HG03097 (cell line): ENCODE data around the gene SLC24A3.

Experiments
- ATAC-seq: cut with Tn5 transposase; IDR thresholded peaks from one replicate; pipeline ENCODE4 v1.9.1; 2021; ENCODE audit not compliant: unreplicated experiment, low FRiP score

SLC24A3 gene

DNA sequence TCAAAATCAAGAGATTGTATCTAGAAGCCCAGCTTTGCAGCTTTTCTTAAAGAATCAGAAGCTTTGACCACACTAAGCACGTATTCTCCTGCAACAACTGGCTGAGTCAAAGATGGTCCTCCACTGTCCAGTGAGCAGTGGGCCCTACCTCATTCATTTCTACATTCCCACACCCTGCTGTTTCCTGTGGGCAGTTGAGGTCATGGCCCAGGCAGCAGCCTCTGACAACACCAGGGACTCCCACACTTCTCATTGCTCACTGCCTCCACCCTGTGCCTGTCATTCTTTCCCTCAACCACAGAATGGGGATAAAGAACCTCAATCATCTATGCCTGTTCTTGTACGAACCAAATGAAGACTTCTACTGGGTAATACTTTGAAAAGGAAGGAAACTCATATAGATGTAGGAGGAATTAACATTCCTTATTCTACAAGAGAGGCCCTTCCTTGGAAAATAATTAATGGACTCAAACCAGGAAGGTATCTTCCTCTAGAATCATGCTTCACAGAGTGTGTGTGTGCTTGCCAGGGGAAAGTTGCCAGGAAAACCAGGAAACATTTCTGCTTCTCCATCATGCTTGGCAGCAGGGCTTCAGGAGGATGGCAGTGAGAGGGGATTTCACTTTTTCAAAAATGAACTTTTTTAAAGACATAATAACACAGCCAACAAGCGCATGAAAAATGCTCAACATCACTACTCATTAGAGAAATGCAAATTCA, 353.9 kb downstream of the SLC24A3 start:
- no peak for ATAC-seq

DNA sequence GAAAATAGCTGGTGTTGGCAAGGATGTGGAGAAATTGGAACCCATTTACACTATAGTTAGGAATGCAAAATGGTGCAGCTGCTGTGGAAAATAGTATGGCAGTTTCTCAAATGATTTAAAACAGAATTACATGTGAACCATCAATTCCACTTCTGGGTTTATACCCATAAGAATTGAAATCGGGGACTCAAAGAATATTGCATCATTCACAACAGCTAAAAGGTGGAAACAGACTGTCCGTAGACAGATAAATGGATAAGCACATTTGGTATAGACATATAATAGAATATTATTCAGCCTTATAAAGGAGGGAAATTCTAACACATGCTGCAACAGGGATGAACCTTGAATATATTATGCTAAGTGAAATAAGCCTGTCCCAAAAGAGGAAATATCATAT, 355.7 kb downstream of the SLC24A3 start:
- ATAC-seq = no peak

DNA sequence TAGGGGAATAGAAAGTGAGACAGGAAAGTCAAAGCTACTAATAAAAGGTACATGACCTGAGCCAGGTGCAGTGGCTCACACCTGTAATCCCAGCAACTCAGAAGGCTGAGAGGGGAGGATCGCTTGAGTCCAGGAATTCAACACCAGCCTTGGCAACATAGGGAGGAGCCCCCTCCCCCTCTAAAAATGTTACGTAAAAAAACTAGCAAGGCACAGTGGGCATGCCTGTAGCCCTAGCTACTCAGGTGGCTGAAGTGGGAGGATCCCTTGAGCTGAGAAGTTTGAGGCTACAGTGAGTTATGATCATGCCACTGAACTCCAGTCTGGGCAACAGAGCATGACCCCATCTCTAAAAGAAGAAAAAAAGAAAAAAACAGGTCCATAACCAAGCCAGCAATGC, 359.6 kb downstream of the SLC24A3 start:
- no peak for ATAC-seq

DNA sequence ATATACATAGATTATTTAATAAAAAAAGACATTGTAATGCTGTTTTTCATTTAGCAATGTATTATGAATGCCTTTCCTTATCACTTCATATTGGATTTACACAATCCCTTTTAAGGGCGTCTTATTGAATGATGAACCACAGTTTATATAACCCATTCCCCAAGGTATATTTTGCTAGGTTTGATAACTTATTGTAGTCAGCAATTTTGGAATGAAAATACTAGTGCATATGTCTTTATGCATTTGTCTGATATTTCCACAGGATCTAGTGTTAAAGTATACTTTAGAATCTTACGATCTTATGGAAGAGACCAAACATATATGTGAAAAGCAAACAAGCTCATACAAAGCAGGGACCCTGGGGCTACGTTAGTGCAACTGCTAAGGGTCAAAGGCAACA, 365.2 kb downstream of the SLC24A3 start:
- no peak for ATAC-seq

DNA sequence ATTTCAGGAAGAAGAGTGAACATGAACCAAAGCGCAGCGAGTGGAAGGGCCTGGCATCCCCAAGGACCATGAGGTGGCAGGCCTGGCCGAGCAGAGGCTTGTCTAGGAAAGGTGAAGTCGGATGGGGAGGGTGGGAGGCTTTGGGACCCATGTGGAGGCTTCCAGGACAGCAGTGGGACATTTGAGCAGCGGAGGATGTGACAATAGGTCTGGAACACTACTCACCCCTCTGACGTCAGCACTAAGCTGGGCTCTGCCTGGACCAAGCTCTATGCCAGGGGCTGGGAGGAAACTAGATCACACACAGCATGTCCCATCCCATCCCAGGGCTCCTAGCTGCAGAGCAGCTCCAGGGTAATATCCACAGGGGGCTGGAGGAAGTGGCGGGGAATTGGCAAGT, 370.3 kb downstream of the SLC24A3 start:
- no peak for ATAC-seq

DNA sequence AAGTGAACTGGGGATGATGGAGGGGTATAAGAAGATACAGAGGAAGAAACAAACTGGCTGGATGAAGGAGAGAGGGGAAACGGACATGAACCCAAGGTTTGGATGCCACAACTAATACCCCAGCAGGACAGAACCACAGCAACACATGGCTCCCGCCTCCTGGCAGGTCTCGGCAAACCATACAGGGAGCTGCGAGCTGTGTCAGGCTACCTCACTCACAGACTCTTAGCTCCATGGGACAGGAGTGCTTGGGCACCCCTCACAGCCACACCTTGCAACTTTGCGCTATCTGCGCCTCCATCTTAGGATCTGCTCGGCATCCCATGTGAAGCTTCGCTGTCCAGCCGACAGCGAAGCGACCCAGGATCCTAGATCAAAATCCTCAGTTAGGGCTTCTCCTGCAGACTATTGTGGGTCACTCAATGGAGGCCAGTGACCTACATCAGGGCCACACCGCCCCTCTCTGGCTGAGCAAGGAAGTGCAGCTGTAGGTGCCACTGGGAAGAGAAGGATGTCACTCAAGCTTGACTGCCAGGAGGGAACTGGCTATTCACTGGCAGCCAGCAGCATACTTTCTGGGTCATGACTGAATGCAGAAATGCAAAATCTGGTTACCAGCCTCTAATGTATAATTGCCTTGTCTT, 371.2 kb downstream of the SLC24A3 start:
- no peak for ATAC-seq

DNA sequence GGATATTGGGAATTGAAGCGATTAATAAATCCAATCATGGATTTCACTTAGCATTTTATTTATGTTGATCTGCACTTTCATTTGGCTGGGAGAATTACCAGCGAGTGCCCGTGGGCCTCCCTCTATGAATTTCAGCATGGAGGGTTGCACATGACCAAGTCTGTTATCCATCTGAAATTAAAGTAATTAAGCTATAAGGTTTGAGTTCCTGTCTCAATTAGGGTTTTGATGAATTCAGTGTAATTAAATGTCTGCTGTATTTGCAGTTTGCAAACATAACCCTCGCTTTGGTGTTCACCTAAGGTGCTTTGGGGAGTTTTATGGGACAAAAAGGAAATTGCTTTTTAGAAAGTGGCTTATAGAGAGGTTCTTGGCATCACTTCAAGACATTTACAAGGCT, 375.8 kb downstream of the SLC24A3 start:
- ATAC-seq = no peak

DNA sequence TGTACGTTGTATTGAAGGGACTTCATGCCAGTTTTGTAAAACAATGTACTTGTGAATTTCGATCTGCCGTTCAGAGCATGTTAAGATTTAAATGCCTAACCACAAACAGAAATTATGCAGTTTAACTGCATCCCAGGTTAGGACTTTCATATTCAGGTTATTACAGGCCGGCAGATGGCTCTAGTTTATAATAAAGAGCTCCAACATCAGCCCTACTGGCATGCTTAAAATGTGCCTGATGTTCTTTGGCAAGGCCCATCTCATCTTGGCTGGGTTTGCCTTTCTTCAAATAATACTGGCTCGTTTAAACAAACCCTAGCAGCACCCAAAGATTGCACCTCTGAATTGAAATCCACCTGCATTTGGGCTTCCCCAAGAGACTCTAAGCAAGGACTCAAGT, 376.3 kb downstream of the SLC24A3 start:
- ATAC-seq = no peak

DNA sequence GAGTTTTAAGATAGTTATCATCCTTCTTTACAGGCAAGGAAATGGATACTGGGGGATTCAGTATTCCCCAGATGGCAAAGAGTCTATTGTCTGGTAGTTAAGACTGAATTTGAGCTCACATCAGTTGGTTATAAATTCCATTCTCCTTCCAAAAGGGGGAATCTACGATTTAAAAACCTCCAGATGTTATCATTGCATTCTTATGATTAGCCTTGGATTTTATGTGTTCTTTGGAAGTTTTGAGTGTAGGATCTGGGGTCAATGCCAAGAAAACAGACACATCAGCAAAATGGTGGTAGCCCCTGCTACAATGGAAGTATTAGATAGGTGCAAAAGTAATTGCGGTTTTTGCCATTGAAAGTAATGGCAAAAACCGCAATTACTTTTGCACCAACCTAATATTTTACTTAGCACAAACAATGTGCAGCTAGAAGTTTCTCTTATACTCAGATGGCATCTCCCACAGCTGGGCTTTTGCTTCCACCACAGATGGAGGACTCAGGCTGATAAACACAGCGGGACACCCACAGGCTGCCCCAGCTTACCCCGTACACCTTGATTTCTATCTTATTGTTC, 377.4 kb downstream of the SLC24A3 start:
- ATAC-seq = no peak

DNA sequence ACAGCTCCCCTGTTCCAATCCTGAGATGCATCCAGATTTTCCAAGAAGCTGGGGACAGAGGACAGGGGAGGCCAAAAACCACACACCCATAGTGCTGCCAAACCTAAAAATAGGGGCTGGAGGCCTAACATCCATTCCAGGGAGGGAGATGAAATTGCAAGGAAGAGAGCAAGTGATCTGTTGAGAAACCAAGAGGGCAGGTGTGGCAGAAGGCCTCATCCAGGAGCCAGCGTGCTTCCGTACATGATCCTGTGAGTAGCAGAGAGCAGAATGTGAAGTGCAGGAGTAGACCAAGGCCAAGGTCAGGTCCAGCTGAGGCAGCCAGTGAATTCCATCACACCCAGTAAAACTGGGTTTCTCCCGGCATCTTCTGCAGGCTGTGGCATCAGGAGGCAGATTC, 377.9 kb downstream of the SLC24A3 start:
- no peak for ATAC-seq

DNA sequence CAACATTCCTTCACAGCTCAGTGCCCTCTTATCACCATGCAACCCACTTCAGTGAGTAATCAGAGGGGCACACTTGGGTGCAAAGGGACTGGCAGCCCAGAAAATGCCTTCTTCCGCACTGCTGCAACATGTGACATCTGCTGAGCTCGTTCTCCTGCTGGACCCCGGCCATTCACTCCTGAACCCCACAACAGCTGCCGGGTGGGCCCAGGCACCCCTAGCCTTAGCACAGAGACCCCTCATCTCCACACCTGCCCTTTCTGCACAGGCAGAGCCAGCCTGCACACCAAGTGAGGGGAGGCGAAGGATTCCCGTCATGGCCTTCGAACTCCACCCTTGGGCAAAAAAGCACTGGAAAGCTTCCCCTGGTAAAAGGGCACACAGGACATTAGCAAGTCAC, 381.3 kb downstream of the SLC24A3 start:
- ATAC-seq = no peak

DNA sequence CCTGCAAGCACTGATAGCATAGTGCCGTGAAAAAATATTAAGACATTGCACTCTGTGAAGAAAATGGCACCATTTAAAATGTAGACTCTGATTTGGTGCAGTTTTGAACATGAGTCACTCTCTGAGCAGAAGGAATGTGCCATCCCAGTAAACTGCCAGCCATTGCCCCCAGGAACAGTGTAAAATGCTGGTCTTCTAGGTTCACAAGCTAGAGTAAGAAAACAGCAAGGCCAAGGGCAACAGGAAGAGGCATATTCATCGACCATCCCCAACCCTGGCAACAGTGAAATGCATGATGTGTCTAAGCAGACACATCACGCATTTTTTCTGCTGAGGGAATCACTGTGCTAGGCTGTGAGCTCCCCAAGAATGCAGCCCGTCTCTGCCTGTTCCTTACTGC, 382.5 kb downstream of the SLC24A3 start:
- ATAC-seq = no peak

DNA sequence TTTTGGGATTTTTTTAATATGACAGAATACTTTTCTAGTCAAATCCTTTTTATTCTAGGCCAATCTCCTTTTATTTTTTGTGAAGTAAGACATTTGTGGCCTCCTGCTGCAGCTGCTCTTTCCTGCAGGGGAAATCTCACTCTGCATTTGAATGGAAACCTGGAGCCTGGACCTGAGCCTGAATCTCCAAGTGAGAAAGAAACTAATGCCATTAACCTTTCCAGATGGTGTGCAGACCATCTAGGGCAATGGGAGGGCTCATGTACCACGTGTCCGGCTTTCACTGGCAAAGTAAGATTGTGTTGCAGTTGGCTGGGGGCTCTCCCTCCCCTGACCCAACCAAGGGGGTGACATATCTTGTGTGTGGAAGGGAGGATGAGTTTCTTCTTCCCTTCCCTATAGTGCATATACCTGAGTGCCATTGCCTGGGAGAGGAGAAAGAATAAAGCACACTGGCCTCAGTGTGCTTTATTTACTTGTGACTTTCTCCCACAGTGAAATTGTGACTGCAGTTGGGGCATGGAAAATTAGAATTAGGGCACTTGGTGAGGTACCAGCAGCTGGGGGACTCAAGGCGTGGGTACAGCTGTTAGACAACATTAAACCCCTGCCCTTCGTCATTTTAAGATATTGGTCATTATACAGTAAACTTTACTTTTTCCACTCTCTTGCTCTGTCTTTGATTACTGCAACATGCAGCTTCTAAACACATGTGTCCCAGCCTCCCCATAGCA, 385.8 kb downstream of the SLC24A3 start:
- no peak for ATAC-seq

DNA sequence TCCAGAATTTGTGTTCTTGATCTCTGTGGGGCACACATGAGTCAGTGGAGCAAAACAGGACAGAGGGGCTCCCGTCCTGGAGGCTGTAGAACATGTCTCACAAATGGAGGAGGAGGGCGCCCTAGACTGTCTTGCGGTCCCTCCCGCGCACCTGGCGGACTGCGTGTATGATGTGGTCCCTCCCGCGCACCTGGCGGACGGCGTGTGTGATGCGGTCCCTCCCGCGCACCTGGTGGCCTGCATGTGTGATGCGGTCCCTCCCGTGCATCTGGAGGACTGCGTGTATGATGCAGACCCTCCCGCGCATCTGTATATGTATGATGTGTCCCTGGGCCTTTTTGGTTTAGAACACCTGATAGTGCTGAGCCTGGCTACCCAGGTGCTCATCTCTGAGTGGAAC, 386.8 kb downstream of the SLC24A3 start:
- no peak for ATAC-seq

DNA sequence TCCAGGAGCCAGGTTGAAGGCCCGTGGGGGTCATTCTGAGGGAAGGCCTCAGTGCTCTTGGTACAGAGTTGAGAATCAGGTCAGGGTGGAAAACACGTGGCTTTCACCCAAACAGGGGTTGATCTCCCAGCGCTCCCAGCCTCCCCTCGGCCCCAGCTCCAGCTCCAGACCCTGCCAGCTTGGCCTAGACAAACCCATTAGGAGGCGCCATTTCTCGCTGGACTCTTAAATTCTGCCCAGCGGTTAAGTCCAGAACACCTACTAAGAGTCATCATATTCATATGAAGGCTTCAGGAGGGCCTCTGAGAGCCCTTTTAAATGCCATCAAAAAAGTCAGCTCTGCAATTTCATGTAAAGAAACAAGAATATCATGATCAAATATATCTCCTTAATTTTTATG, 387.6 kb downstream of the SLC24A3 start:
- ATAC-seq = no peak

DNA sequence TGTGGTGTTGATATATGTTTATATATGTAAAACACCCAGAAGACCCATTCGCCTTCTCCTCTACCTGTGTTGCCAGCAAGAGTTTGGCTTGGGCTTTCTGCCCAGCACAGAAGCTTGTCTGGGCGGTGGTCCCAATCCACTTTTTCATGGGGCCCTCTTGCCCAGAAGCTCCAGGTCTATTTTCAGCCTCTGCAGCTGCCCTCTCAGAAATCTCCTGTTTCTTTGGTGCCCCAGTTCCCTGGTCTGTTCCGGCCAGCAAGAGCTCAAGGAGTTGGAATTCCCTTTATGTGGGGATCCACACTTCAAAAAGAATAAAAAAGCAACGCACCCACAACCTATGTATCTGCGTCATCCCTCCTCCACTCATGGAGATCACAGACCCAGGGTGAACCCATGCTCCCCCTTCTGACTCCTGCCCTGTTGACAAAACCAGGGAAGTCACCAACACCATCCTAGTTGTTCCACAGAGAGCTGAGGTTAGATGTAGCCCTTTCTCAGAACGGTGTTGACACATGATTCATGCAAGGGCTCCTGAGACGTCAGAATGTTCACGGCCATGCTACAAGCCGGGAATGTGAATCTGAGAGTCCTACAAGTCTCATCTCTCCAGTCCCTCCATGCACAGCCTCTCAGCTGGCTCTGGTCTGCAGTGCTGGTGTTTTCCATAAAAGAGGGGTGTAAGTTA, 388.8 kb downstream of the SLC24A3 start:
- no peak for ATAC-seq

DNA sequence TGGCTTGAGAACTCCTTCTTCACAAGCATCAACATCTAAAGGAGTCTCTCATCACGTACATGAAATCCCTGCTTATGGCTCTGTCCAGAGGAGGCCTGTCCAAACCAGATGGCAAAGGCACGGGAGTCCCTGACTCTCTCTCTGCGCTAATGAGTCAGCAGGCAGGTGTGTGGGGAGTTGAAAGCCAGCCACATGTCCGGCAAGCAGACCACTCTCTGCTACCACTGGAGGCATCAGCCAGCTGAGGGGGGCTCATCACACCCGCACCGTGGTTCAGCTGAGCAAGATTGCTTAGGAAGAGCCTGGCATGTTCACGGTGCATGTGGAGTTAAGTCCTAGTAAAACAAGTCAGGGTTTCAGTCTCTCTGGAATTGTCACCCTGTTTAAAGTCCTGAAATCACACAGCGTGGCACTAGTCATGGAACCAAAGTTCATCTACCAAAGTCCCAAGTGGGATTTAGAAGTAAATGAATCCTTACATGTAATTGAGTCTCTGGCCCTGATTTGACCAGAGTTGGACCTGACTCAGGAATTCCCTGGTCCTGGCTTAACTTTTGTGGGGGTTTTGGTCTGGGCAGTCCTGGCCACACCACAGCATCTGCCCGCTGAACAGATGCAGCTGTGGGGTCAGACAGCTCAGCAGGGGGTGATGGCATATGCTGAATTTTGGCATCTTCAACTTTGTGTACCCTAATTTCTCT, 390.4 kb downstream of the SLC24A3 start:
- no peak for ATAC-seq

DNA sequence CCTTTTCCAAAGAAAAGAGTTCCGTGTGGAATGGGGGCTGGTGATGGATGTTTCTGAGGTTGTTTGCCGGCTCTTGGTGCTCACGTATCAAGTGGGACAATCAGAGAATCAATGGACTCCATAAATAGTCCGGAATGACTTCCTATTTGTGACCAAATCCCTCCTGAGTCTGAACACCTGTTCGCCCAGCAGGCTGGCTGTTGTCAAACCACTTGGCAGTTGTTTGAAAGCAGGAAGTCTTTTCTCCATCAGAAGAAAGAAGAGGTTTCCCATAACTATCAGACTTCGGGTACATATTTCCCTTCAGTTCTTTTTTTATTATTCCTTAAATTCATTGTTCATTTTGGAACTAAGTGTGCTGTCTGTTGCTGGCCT, 390.9 kb downstream of the SLC24A3 start:
- ATAC-seq = no peak

DNA sequence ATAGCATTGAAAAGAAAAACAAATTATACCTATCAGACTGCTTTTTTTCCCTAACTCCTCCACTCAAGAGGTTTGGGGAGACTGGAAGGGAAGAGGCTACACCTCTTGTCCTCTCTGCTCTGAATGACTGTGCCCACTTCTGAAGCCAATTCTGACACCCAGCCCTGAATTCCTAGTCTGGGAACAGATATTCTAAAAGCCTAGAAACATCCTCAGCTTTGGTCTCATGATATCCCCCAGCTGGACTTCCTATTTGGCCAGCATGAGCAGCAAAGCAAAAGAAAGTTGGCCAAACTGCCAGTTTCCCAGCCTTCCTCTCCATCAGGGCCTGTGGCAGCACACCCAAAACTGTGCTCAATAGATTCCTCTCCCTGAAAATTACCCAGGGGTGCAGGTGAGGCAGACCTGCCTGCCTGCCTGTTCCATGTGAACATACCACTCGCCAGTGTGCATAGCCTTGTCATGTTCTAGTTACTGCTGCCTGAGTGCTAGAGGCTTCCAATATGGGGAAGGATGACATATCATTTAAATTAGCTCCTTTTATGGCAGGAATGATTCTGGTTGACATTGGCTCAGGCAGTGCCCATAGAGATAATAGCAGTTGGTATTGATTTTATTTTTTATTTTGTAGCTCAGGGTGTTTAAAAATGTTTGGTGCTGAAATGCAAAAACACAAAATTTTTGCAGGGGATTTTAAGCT, 393.5 kb downstream of the SLC24A3 start:
- no peak for ATAC-seq
